K562 (cell line): ENCODE results near the gene ARMCX6. TPM values are rescaled to one million over a fixed set of nuclear protein-coding genes. Genes with fewer than 3 reads are reported as not detected.

ENCODE experiments used
- CSDE1 ChIP-seq, 2 experiments: fragments of 450-650 bp; IDR thresholded peaks; 2 replicates each; pipeline ENCODE4 v1.6.1; 2016; ENCODE audit warnings: mild to moderate bottlenecking in 1 of 2
- EZH2 ChIP-seq: IDR thresholded peaks from 2 replicates; pipeline ENCODE4 v1.6.1; 2012; ENCODE audit warnings: low read depth, mild to moderate bottlenecking, inconsistent platforms, low read length, borderline replicate concordance
- FUS ChIP-seq: fragments of 200-400 bp; formaldehyde crosslinking; optimal IDR thresholded peaks from 2 replicates; pipeline ENCODE3; 2017; ENCODE audit warnings: low read depth, low read length
- GTF2A2 ChIP-seq: IDR thresholded peaks from 2 replicates; pipeline ENCODE4 v1.6.1; 2016; ENCODE audit warnings: mild to moderate bottlenecking, missing genetic modification characterization, missing compliant biosample characterization
- JUN ChIP-seq, 2 experiments: sonication (generic) in 1 of 2; formaldehyde crosslinking in 1 of 2; IDR thresholded peaks; 2 replicates each; pipeline versions ENCODE4 v1.6.1 to v1.8.0; 2012 to 2022; ENCODE audit warnings: borderline replicate concordance in 2 of 2, mild to moderate bottlenecking in 2 of 2, improper control_type of control experiment in 1 of 2, low read depth in 1 of 2, low read length in 1 of 2, missing genetic modification reagents in 1 of 2
- MEF2A ChIP-seq: IDR thresholded peaks from 2 replicates; pipeline ENCODE4 v1.6.1; 2011; ENCODE audit warnings: low read depth, mild to moderate bottlenecking, low read length, moderate library complexity; ENCODE audit not compliant: control insufficient read depth
- NBN ChIP-seq: fragments of 450-650 bp; IDR thresholded peaks from 2 replicates; pipeline ENCODE4 v1.6.1; 2016; ENCODE audit warnings: low read depth, mild to moderate bottlenecking
- RB1 ChIP-seq: fragments of 450-650 bp; IDR thresholded peaks from 2 replicates; pipeline ENCODE4 v1.6.1; 2017; ENCODE audit warnings: low read depth, mild to moderate bottlenecking
- RCOR1 ChIP-seq, 2 experiments: IDR thresholded peaks; 2 replicates each; pipeline ENCODE4 v1.6.1; 2012; ENCODE audit warnings: low read depth in 2 of 2, low read length in 2 of 2, borderline replicate concordance in 1 of 2, improper control_type of control experiment in 1 of 2
- RNF2 ChIP-seq: sonication (generic); IDR thresholded peaks from 2 replicates; pipeline ENCODE4 v1.6.1; 2016
- SPI1 ChIP-seq: IDR thresholded peaks from 2 replicates; pipeline ENCODE4 v1.6.1; 2011; ENCODE audit warnings: low read depth, low read length, control low read depth, borderline replicate concordance
- SREBF1 ChIP-seq: fragments of 150-350 bp; IDR thresholded peaks from 2 replicates; pipeline ENCODE4 v1.6.1; 2014; ENCODE audit warnings: antibody characterized with exemption, low read depth, low read length, borderline replicate concordance
- polyA plus RNA-seq, 8 experiments: library from polyadenylated mRNA; depleted of rRNA in 4 of 8; stranded (reverse) in 5 of 8; unstranded in 3 of 8; fragments of >200 nt; fragmentation: Nextera tagmentation in 2 of 8; fragmentation: Illumina TruSeq in 1 of 8; extraction: Ambion mirVana in 2 of 8; extraction: Trizol in 1 of 8; gene quantifications; 2 replicates each; pipeline versions ENCODE4 v1.2.1 to v1.2.3, GENCODE V29; 2011 to 2014; ENCODE audit warnings: inconsistent platforms in 1 of 8, missing spikeins in 1 of 8
- total RNA-seq, 7 experiments: library from RNA; depleted of rRNA in 6 of 7; stranded (reverse); fragments of >200 nt in 6 of 7; fragmentation: Illumina TruSeq in 2 of 7; extraction: Trizol in 2 of 7; gene quantifications; 2 replicates each; pipeline versions ENCODE4 v1.2.1 to v1.2.3, GENCODE V29; 2011 to 2021; ENCODE audit warnings: low replicate concordance in 1 of 7
- TF ChIP-seq, protein P1 (sequence below): fragments of 450-650 bp; IDR thresholded peaks from 2 replicates; pipeline ENCODE4 v1.6.1; 2016; ENCODE audit warnings: mild to moderate bottlenecking, moderate library complexity
- TF ChIP-seq, protein P2 (sequence below): sonication (generic); formaldehyde crosslinking; IDR thresholded peaks from 2 replicates; pipeline ENCODE4 v1.4.0; 2020; ENCODE audit warnings: mild to moderate bottlenecking, missing genetic modification reagents
- TF ChIP-seq, protein P3 (sequence below): sonication (generic); formaldehyde crosslinking; IDR thresholded peaks from 2 replicates; pipeline ENCODE4 v1.8.0; 2022; ENCODE audit warnings: mild to moderate bottlenecking, missing genetic modification reagents

The ARMCX6 gene
- total and polyA plus RNA-seq, 9 of the 15 experiments (the other 6 are each of a cell fraction or from before 2014, with no cell fraction given) = 15.4 to 41.2 (median 24.6) TPM

DNA sequence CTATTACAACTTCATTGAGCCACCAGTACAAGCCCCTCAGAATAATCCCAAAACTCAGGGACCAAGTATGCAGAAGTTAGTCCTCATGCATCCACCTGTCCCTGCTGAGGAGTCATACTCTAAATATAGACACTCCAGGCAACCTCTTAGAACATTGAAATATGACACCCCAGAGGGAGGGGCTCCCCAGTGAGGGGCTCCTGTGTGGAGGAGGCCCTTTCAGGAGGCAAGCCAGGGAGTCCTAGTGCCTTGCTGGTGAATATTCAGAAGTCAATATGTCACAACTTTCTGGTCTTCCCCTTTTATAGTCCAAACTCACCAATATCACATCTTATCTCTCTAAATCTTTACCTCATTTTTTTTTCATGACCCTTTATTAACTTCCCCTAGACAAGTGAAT lies 1.6 kb upstream of the ARMCX6 start (continued):
- TF ChIP-seq, protein P1, sequence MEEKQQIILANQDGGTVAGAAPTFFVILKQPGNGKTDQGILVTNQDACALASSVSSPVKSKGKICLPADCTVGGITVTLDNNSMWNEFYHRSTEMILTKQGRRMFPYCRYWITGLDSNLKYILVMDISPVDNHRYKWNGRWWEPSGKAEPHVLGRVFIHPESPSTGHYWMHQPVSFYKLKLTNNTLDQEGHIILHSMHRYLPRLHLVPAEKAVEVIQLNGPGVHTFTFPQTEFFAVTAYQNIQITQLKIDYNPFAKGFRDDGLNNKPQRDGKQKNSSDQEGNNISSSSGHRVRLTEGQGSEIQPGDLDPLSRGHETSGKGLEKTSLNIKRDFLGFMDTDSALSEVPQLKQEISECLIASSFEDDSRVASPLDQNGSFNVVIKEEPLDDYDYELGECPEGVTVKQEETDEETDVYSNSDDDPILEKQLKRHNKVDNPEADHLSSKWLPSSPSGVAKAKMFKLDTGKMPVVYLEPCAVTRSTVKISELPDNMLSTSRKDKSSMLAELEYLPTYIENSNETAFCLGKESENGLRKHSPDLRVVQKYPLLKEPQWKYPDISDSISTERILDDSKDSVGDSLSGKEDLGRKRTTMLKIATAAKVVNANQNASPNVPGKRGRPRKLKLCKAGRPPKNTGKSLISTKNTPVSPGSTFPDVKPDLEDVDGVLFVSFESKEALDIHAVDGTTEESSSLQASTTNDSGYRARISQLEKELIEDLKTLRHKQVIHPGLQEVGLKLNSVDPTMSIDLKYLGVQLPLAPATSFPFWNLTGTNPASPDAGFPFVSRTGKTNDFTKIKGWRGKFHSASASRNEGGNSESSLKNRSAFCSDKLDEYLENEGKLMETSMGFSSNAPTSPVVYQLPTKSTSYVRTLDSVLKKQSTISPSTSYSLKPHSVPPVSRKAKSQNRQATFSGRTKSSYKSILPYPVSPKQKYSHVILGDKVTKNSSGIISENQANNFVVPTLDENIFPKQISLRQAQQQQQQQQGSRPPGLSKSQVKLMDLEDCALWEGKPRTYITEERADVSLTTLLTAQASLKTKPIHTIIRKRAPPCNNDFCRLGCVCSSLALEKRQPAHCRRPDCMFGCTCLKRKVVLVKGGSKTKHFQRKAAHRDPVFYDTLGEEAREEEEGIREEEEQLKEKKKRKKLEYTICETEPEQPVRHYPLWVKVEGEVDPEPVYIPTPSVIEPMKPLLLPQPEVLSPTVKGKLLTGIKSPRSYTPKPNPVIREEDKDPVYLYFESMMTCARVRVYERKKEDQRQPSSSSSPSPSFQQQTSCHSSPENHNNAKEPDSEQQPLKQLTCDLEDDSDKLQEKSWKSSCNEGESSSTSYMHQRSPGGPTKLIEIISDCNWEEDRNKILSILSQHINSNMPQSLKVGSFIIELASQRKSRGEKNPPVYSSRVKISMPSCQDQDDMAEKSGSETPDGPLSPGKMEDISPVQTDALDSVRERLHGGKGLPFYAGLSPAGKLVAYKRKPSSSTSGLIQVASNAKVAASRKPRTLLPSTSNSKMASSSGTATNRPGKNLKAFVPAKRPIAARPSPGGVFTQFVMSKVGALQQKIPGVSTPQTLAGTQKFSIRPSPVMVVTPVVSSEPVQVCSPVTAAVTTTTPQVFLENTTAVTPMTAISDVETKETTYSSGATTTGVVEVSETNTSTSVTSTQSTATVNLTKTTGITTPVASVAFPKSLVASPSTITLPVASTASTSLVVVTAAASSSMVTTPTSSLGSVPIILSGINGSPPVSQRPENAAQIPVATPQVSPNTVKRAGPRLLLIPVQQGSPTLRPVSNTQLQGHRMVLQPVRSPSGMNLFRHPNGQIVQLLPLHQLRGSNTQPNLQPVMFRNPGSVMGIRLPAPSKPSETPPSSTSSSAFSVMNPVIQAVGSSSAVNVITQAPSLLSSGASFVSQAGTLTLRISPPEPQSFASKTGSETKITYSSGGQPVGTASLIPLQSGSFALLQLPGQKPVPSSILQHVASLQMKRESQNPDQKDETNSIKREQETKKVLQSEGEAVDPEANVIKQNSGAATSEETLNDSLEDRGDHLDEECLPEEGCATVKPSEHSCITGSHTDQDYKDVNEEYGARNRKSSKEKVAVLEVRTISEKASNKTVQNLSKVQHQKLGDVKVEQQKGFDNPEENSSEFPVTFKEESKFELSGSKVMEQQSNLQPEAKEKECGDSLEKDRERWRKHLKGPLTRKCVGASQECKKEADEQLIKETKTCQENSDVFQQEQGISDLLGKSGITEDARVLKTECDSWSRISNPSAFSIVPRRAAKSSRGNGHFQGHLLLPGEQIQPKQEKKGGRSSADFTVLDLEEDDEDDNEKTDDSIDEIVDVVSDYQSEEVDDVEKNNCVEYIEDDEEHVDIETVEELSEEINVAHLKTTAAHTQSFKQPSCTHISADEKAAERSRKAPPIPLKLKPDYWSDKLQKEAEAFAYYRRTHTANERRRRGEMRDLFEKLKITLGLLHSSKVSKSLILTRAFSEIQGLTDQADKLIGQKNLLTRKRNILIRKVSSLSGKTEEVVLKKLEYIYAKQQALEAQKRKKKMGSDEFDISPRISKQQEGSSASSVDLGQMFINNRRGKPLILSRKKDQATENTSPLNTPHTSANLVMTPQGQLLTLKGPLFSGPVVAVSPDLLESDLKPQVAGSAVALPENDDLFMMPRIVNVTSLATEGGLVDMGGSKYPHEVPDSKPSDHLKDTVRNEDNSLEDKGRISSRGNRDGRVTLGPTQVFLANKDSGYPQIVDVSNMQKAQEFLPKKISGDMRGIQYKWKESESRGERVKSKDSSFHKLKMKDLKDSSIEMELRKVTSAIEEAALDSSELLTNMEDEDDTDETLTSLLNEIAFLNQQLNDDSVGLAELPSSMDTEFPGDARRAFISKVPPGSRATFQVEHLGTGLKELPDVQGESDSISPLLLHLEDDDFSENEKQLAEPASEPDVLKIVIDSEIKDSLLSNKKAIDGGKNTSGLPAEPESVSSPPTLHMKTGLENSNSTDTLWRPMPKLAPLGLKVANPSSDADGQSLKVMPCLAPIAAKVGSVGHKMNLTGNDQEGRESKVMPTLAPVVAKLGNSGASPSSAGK = no peak
- TF ChIP-seq FUS = no peak
- no peak for TF ChIP-seq SREBF1
- no peak for TF ChIP-seq EZH2
- TF ChIP-seq CSDE1 (IDR thresholded peaks at IDR 0.05) = no peak
- TF ChIP-seq RNF2 = no peak
- 0 out of 4 replicates have a peak, but pooled peaks of 1 of the 2 experiments have one; percentile 7 for TF ChIP-seq RCOR1 (IDR thresholded peaks at IDR 0.05; ENCODE audit: borderline replicate concordance in 1 of 2, low read depth in 2 of 2, low read length in 2 of 2)
- TF ChIP-seq, protein P2, sequence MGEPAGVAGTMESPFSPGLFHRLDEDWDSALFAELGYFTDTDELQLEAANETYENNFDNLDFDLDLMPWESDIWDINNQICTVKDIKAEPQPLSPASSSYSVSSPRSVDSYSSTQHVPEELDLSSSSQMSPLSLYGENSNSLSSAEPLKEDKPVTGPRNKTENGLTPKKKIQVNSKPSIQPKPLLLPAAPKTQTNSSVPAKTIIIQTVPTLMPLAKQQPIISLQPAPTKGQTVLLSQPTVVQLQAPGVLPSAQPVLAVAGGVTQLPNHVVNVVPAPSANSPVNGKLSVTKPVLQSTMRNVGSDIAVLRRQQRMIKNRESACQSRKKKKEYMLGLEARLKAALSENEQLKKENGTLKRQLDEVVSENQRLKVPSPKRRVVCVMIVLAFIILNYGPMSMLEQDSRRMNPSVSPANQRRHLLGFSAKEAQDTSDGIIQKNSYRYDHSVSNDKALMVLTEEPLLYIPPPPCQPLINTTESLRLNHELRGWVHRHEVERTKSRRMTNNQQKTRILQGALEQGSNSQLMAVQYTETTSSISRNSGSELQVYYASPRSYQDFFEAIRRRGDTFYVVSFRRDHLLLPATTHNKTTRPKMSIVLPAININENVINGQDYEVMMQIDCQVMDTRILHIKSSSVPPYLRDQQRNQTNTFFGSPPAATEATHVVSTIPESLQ = no peak
- no peak for TF ChIP-seq GTF2A2 (tag)
- TF ChIP-seq, protein P3, sequence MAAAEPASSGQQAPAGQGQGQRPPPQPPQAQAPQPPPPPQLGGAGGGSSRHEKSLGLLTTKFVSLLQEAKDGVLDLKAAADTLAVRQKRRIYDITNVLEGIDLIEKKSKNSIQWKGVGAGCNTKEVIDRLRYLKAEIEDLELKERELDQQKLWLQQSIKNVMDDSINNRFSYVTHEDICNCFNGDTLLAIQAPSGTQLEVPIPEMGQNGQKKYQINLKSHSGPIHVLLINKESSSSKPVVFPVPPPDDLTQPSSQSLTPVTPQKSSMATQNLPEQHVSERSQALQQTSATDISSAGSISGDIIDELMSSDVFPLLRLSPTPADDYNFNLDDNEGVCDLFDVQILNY (CRISPR knock-in tag) = no peak
- TF ChIP-seq RB1 = no peak
- no peak for TF ChIP-seq NBN
- TF ChIP-seq MEF2A = peak; percentile 90
- TF ChIP-seq SPI1 = no peak
- peak; percentile 44; the same call in 1 of the 2 replicates for TF ChIP-seq JUN (IDR thresholded peaks at IDR 0.05; ENCODE audit: borderline replicate concordance, low read depth, low read length)
- TF ChIP-seq JUN (CRISPR knock-in tag; IDR thresholded peaks at IDR 0.05; ENCODE audit: borderline replicate concordance) = no peak
